Left lung (tissue), 10 donors: Measurements from ENCODE around the gene ACTL6B. TPM values are rescaled to one million over a fixed set of nuclear protein-coding genes. Genes with fewer than 3 reads are reported as not detected.
A peak's percentile ranks its signal among the peaks of the same experiment; 100 is the strongest.

Experiments used
- ATAC-seq: fragments of 200-7000 bp; cut with Tn5 transposase; one replicate; pipeline ENCODE4 v1.9.1; 2020; ENCODE audit warnings: moderate library complexity
- DNase-seq, 4 donors: peaks; one replicate each; pipeline ENCODE4 v3.0.0-alpha.2; 2013 to 2020
- H3K27ac ChIP-seq, 2 donors: fragments of 200-600 bp; sonication (generic) in 1 of 2; one replicate each; pipeline versions ENCODE4 v1.5.0 to v1.8.0; 2020 to 2021
- H3K27me3 ChIP-seq, 2 donors: fragments of 200-600 bp; sonication (generic) in 1 of 2; one replicate each; pipeline versions ENCODE4 v1.5.0 to v1.8.0; 2020 to 2021
- H3K36me3 ChIP-seq, 2 donors: fragments of 200-600 bp; sonication (generic) in 1 of 2; one replicate each; pipeline versions ENCODE4 v1.5.0 to v1.8.0; 2020 to 2021
- H3K4me1 ChIP-seq, 2 donors: fragments of 200-600 bp; one replicate each; pipeline ENCODE4 v1.8.0; 2021
- H3K4me3 ChIP-seq, 2 donors: fragments of 200-600 bp; sonication (generic) in 1 of 2; one replicate each; pipeline versions ENCODE4 v1.5.0 to v1.8.0; 2020 to 2021; ENCODE audit warnings: mild to moderate bottlenecking in 1 of 2
- H3K9me3 ChIP-seq, 2 donors: fragments of 200-600 bp; sonication (generic) in 1 of 2; one replicate each; pipeline versions ENCODE4 v1.5.0 to v1.8.0; 2020 to 2021
- intact Hi-C, 2 donors: fragments of 100-400 bp; cut with DNase I; formaldehyde crosslinking; loops; one replicate each; pipeline versions ENCODE4 v1.11.2 to v1.14.2; 2022
- polyA plus RNA-seq, 6 donors: library from polyadenylated mRNA; unstranded; fragments of 120-200 nt; gene quantifications; one replicate each; pipeline ENCODE4 v1.2.1, GENCODE V29; 2013; ENCODE audit not compliant: insufficient read length in 6 of 6
- total RNA-seq, 2 donors: library from RNA; stranded (reverse); fragmentation: NEBNext Ultra II Directional; extraction: Animal tissue kit (Norgen Biotek cat#: 25700); gene quantifications; one replicate each; pipeline ENCODE4 v1.2.1, GENCODE V29; 2021
- TF ChIP-seq, protein P1 (sequence below), 2 donors: fragments of 200-600 bp; sonication (generic) in 1 of 2; IDR thresholded peaks; one replicate each; pipeline versions ENCODE4 v1.5.0 to v1.8.0; 2021; ENCODE audit warnings: antibody characterized with exemption in 2 of 2
- donor health status: DM: no; HTN: yes; CAD: no.
- donor health status: DM: no; HTN: no; CAD: no.

Gene ACTL6B
- total and polyA plus RNA-seq, 8 donors = 0.17 to 0.20 TPM; not detected in 6

- intact Hi-C loops = no loop called here
- no peak for DNase-seq
- peaks cover 0 to 25% of the 10 kb centered on the region in 2 donors for H3K4me1 ChIP-seq
- ATAC-seq = no peak
- no peaks in the 10 kb centered on the region for H3K9me3 ChIP-seq
- H3K27me3 ChIP-seq = peaks cover 0 to 24% of the 10 kb centered on the region in 2 donors
- TF ChIP-seq, protein P1, sequence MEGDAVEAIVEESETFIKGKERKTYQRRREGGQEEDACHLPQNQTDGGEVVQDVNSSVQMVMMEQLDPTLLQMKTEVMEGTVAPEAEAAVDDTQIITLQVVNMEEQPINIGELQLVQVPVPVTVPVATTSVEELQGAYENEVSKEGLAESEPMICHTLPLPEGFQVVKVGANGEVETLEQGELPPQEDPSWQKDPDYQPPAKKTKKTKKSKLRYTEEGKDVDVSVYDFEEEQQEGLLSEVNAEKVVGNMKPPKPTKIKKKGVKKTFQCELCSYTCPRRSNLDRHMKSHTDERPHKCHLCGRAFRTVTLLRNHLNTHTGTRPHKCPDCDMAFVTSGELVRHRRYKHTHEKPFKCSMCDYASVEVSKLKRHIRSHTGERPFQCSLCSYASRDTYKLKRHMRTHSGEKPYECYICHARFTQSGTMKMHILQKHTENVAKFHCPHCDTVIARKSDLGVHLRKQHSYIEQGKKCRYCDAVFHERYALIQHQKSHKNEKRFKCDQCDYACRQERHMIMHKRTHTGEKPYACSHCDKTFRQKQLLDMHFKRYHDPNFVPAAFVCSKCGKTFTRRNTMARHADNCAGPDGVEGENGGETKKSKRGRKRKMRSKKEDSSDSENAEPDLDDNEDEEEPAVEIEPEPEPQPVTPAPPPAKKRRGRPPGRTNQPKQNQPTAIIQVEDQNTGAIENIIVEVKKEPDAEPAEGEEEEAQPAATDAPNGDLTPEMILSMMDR (IDR thresholded peaks at IDR 0.05) = no peak
- no peak overlapping the region for H3K4me3 ChIP-seq
- no peak overlapping the region for H3K27ac ChIP-seq
- no peaks in the 10 kb centered on the region for H3K36me3 ChIP-seq
These were observed 49.1 kb downstream of the ACTL6B start for GRCh38 chr7:100607111-100607510.

GRCh38 chr7:100606313-100606712 lies 49.9 kb downstream of the ACTL6B start:
- DNase-seq (peak in 1 of 4 donors; percentile 74), ATAC-seq (no peak)
- TF ChIP-seq, protein P1 (IDR thresholded peaks at IDR 0.05) = no peak
- H3K4me1 ChIP-seq = peaks cover 0 to 25% of the 10 kb centered on the region in 2 donors
- intact Hi-C loops = no loop called here
- H3K9me3 ChIP-seq = no peaks in the 10 kb centered on the region
- H3K27ac ChIP-seq = no peak overlapping the region
- no peaks in the 10 kb centered on the region for H3K36me3 ChIP-seq
- H3K4me3 ChIP-seq = no peak overlapping the region
- H3K27me3 ChIP-seq = peaks cover 0 to 24% of the 10 kb centered on the region in 2 donors

DNA sequence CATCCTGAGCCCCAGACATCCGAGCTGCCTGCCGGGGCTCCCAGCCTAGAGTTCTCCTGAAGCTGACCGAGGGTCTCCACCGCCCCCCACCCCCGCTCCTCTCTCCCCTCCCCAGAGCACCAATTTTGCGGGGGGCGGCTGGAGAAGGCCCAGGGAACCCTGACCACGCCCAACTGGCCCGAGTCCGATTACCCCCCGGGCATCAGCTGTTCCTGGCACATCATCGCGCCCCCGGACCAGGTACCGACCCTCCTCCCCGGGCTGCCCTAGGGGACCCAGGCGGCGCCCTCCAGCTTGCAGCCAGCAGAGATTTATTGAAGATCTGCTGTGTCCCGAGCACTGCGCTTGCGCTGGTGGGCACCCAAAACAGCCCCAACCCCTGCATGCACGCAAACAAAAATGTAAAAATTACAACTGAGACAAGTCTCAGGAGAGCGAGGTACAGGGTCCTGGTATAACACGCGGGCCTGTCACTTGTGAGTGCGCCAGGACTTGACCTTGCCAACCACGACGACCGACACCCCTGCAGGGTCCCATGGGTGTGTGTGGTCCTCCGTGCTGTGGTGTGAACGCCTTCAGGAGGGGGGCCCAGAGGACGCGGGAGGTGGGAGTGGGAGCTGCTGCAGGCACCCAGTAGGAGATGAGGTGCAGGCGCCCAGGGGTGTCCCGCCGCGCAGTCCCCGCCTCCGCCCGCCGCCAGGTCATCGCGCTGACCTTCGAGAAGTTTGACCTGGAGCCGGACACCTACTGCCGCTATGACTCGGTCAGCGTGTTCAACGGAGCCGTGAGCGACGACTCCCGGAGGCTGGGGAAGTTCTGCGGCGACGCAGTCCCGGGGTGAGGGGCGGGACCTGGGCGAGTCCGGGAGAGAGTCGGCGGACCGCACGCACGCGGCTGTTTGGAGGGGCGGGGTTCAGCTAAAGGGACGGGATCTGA lies 51.0 kb downstream of the ACTL6B start:
- H3K4me1 ChIP-seq = peaks cover 0 to 25% of the 10 kb centered on the region in 2 donors
- H3K9me3 ChIP-seq = no peaks in the 10 kb centered on the region
- H3K4me3 ChIP-seq = peak overlapping the region; percentile 54 to 74
- intact Hi-C loops = no loop called here
- peaks cover 0 to 24% of the 10 kb centered on the region in 2 donors for H3K27me3 ChIP-seq
- H3K36me3 ChIP-seq = no peaks in the 10 kb centered on the region
- TF ChIP-seq, protein P1 (IDR thresholded peaks at IDR 0.05) = no peak
- peak; percentile 42 for ATAC-seq
- DNase-seq = peak in 3 of 4 donors; percentile 39 to 91 (median 59)
- H3K27ac ChIP-seq = peak overlapping the region; percentile 18 to 57

- Histone ChIP-seq H3K4me3 (peak overlapping the region; percentile 54 to 74), H3K9me3 (no peaks in the 10 kb centered on the region), H3K4me1 (peaks cover 0 to 25% of the 10 kb centered on the region in 2 donors), H3K27ac (peak overlapping the region; percentile 48 to 57), H3K36me3 (no peaks in the 10 kb centered on the region), H3K27me3 (peaks cover 0 to 24% of the 10 kb centered on the region in 2 donors)
- intact Hi-C loops = no loop called here
- TF ChIP-seq, protein P1 (IDR thresholded peaks at IDR 0.05) = peak; percentile 32 to 35
- DNase-seq (peak in 3 of 4 donors; percentile 71 to 95 (median 79)), ATAC-seq (peak; percentile 82)
These were observed 51.9 kb downstream of the ACTL6B start for GRCh38 chr7:100604028-100604975.
